T-helper 22 cell (primary cell): ENCODE results near the gene SCAMP1.
"Not testable (repeated sequence)": the region's sequence is repeated elsewhere in the genome, so short reads cannot be mapped to it uniquely, and the experiment has no call there.

Experiments
- DNase-seq: peaks from one replicate; pipeline ENCODE4 v3.0.0-alpha.2; 2020; ENCODE audit warnings: low read depth

SCAMP1 gene

GRCh38 chr5:78360924-78361630 is 660 bp downstream of the SCAMP1 start:
- DNase-seq: peak; percentile 68

GRCh38 chr5:78361631-78361993 is 1.2 kb downstream of the SCAMP1 start:
- no peak for DNase-seq

- DNase-seq: no peak
Measured at GRCh38 chr5:78362220-78362619, 1.8 kb downstream of the SCAMP1 start.

- DNase-seq: no peak
Measured at GRCh38 chr5:78364005-78364404, 3.6 kb downstream of the SCAMP1 start.

DNA sequence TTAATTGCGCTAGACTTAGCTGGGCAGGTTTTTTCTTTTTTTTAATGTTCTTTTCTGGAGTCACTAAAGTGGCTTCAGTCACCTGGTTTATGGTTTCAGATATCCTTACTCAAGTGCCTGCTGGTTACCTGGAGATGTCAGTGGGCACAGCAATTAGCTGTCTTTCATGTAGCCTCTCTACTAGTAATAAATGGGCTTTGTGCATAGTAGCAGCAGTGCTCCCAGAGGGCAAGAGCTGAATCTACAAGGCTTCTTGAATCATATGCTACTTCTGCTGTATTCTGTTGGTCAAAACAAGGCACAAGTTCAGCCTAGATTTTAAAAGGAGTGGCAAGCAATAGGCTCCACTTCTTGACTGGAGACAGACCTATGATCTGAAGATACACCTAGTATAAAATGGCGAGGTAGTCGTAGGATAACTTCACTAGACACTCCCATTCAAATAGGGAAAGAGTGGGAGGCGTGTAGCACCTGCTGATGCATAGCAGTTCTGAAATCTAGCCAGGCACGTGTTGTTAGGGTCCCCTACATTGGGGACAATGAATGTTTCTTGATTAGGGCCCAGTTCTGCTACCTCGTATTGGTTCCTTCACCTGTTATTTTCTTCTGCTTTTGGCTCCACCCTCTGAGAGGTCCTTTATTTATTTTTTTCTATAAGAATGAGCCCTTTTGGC is 7.0 kb downstream of the SCAMP1 start:
- DNase-seq: no peak

DNA sequence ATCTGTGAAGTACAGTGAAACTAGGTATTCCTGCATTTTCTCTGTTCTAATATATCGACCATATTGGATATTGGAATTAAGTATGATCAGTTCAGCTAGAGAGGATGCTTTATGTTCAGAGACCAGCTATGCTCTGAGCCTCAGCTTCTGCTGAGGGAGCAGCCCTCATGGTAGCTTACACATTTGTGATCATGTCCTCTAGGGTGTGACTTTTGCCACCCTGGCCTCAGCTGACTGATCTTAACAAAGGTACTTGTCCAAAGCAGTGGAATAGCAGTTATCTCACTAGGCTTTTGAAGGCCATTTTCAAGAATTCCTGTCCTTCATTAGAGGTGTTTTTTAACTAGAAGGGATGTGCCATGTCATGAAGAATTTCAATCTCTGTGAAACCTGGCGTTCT is 9.3 kb downstream of the SCAMP1 start:
- DNase-seq: no peak

- no peak for DNase-seq
Measured at GRCh38 chr5:78373231-78373630, 12.8 kb downstream of the SCAMP1 start.

- no peak for DNase-seq
Measured at GRCh38 chr5:78376315-78376714, 15.9 kb downstream of the SCAMP1 start.

DNA sequence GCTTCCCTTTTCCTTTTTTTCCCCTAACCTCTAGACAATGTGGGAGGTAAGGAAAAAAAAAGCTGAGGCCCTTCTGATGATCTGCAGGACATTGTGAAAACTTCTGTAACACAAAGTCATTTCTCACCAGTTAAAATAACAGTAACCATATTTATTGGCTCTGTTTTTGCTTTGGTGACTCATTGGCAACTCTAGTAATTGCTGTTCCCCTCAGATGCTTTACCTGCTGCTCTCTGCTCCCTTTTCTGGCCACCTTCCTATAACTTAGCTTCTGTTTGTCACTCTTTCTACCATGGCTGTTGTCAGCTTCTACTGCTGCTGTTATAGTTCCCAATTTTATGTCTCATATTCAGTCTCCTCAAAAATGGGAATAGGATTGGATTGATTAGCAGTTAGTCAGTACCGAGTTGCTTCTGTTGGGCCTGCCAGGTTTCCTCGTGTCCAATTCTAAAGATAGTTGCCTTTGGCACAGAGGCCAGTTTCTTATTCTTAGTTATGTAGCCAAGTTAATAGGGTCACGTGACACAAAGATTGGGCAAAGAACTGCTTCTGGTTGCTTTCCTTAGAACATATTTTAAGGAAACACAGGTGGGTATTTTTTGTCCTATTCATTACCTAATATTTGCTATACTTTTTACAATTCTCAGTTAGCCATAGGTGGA is 16.8 kb downstream of the SCAMP1 start:
- no peak for DNase-seq

GRCh38 chr5:78377718-78378105 is 17.3 kb downstream of the SCAMP1 start:
- DNase-seq: no peak

DNA sequence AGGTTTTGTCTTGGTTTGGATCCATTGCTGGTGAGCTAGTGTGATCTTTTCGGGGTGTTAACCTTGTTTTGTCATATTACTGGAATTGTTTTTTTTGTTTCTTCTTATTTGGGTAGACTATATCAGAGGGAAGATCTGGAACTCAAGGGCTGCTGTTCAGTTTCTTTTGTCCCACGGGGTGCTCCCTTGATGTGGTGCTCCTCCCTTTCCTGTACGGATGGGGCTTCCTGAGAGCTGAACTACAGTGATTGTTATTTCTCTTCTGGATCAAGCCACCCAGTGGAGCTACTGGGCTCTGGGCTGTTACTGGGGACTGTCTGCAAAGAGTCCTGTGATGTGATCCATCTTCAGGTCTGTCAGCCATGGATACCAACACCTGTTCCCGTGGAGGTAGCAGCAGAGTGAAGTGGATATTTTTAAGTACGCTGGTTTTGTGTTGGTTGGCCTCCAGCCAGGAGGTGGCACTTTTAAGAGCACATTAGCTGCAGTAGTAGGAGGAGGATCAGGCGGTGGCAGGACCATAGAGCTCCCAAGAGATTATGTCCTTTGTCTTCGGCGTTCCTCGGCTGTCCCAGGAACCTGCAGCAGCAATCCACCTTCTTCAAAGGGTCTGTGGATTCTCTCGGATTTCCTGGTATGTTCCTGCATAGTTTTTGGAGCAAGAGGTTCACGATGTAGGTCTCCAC is 27.2 kb downstream of the SCAMP1 start:
- DNase-seq: no peak

- not testable (repeated sequence) for DNase-seq
Measured at GRCh38 chr5:78391357-78391756, 30.9 kb downstream of the SCAMP1 start.

DNA sequence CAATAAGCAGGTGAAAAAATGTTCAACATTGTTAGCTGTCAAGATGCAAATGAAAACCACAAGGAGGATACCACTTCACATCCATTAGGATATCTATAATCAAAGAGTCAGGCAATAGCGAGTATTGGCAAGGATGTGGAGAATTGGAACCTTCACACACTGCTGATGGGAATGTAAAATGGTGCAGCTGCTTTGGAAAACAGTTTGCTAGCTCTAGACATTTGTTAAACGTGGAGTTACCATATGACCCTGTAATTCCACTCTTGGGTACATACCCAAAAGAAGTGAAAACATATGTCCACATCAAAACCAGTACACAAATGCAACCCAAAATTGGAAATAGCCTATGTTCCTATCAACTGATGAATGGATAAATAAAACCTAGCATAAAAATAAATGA is 37.4 kb downstream of the SCAMP1 start:
- DNase-seq: no peak

DNA sequence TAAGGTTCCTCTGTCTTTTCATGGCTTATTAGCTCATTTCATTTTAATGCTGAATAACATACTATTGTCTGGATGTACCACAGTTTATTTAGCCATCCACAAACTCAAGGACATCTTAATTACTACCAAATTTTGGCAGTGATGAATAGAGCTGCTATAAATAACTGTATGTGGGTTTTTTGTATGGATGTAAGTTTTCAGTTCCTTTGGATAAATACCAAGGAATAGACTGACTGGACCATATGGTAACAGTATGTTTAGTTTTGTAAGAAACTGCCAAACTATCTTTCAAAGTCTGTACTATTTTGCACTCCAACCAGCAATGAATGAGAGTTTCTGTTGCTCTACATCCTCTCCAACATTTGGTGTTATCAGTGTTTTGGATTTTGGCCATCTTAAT is 38.7 kb downstream of the SCAMP1 start:
- DNase-seq: no peak

- no peak for DNase-seq
Measured at GRCh38 chr5:78404682-78405293, 44.4 kb downstream of the SCAMP1 start.

DNA sequence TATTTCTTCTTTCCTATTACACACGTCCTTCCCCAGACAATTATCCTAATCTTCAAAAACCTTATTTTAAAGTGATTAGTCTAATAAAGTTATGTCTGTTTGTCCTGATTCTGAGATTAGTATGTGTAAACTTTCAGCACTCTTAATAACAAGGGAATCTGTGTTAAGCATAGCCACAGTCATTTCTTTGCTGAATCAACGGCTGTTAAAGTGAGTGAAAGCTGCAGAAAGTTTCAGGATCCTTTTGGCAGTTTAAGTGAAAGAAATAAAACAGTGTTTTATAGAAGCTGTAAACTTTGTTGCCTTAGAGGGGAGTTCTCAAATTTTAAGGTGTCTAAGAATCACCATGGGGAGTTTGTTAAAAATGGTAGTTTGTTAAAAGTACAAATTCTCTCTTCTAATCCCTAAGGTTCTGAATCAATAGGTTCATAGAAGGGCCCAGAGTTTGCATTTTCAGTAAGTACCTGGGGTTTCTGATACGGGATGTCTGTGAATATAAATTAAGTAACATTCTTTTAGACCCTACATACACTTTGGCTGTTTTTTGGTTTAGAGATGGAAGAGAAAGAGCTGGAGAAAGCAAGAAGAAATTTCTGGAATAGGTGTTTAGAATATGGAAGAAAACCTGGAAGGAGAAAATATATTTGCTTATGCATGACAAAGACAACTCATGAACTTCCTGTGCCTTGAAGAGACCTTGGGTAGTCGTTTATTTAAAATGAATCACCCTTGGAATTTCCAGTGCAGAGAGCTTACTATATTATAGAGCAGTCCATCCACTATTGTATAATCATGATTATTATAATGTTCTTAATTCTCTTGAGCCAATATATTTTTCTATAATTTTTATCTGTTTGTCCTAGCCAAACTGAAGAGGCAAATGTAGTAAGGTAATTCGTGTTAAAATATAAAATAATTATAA is 45.7 kb downstream of the SCAMP1 start:
- no peak for DNase-seq

DNA sequence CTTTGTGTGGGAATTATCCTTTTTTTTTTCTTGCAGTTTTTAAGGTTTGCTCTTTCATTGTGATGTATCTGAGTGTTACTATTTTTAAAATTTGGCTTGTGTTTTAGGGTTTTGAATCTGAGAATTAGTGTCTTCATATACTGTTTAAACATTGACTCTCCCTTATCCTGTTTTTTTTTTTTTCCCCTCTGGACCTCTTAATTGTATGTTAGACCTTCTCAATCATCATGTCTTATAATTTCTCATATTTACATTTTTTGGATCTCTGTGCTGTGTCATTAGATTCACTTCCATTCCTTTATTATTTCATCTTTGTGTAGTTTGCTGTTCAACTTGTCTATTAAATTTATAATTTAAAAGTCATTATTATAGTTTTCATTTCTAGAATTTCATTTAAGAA is 47.0 kb downstream of the SCAMP1 start:
- DNase-seq: no peak

DNA sequence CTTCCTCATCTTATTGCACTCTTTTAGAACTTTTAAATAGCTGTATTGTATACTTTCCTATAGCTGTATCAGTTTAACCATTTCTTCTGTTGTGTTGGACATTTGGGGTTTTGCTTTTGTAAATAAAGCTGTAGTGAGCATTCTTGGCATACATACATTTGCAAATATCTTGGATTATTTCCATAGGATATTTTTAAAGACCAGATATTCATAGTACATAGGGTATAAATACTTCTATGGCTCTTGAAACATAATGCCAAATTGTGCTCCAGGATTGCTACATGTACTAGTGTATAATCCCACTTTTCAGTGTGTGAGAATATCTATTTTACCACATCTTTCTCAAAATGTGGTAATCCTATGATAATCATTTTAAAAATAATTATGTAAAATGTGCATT is 51.2 kb downstream of the SCAMP1 start:
- no peak for DNase-seq

GRCh38 chr5:78416677-78417425 is 56.4 kb downstream of the SCAMP1 start:
- no peak for DNase-seq

DNA sequence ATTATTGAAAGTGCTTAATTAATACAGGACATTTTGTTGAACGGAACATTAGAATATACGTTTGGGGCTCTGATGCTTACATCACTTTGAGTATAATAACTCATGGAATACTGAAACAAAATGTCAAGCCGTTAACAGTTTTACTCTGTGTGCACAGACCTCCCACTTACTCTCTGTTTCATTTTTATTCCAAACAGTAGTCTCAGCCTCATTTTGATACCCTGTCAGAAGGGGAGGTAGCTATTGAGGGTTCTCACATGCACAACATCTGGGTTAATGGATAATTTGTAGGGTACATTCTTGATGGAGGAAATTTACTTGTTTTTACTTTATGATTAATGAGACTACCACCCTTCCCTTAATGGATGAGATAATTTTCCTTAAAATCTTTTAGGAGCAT is 59.0 kb downstream of the SCAMP1 start:
- DNase-seq: no peak

DNA sequence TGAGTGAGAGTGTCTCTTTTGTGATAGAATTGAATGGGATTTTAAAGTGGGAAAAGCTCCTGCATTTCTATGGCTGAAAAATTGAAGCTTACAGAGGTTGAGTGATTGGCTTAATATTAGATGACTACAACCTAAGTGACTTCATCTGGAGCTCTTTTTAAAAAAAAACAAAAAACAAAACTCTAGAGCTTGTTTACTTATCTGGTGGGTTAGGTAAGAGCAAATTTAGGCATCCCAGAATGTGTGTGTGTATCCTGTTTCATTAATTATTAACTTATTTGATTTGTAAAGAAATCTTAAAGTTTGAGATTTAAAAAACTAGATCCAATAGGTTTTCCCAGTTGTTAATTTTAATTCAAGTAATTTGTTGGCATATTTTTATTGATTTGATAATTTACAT is 60.1 kb downstream of the SCAMP1 start:
- DNase-seq: no peak
